ENCODE measurements around the gene RASEF. TPM values are rescaled to one million over a fixed set of nuclear protein-coding genes. Genes with fewer than 3 reads are reported as not detected.

RASEF gene
- total RNA-seq, 1 experiment from 2014 or later: 2.2 TPM

- Histone ChIP-seq H4K5ac (ENCODE audit: insufficient read length, low read depth, low read length) (no peak overlapping the region), H3T11ph (ENCODE audit: low read length) (no peak overlapping the region), H2BK12ac (ENCODE audit: insufficient read length, low read depth, low read length) (no peak overlapping the region), H3K9me3 (ENCODE audit: control insufficient read depth, low read depth, low read length) (no peaks in the 10 kb centered on the region), H3K4me2 (ENCODE audit: insufficient read depth, insufficient read length, low read length) (no peak overlapping the region), H2AK5ac (ENCODE audit: insufficient read length, low read length) (no peak overlapping the region), H2BK20ac (ENCODE audit: low read depth, low read length, poor library complexity, severe bottlenecking) (no peak overlapping the region), H4K91ac (ENCODE audit: insufficient read length, low read depth, low read length) (no peak overlapping the region), H4K20me1 (ENCODE audit: control insufficient read depth, insufficient read depth, insufficient read length) (no peaks in the 10 kb centered on the region), H3K14ac (ENCODE audit: insufficient read depth, low read length) (no peak overlapping the region), H3K56ac (ENCODE audit: insufficient read length, low read depth, low read length) (no peak overlapping the region), H3K23ac (ENCODE audit: insufficient read length, low read depth, low read length) (no peak overlapping the region), H3K27me3 (ENCODE audit: insufficient read depth, low read length) (no peaks in the 10 kb centered on the region), H2AFZ (ENCODE audit: low read length) (no peak overlapping the region), H2BK120ac (ENCODE audit: low read depth, low read length, poor library complexity, severe bottlenecking) (no peak overlapping the region), H3K79me2 (ENCODE audit: insufficient read depth, low read length) (no peaks in the 10 kb centered on the region), H3K9ac (ENCODE audit: extremely low read depth, insufficient read length, low read length) (no peak overlapping the region), H3K18ac (ENCODE audit: insufficient read length, low read depth, low read length) (no peak overlapping the region), H3K27ac (ENCODE audit: insufficient read length, low read depth, low read length) (no peak overlapping the region), H2BK15ac (ENCODE audit: low read depth, low read length) (no peak overlapping the region), H3K4ac (ENCODE audit: low read depth, low read length) (no peak overlapping the region), H3K23me2 (ENCODE audit: insufficient read length, low read depth, low read length, poor library complexity, severe bottlenecking) (no peaks in the 10 kb centered on the region), H2BK5ac (ENCODE audit: insufficient read length, low read length) (no peak overlapping the region), H3K79me1 (ENCODE audit: insufficient read depth, low read depth, low read length, poor library complexity, severe bottlenecking) (no peaks in the 10 kb centered on the region), H3K4me1 (ENCODE audit: insufficient read depth, low read length) (peaks cover 5% of the 10 kb centered on the region; the same call in 1 of the 2 replicates), H4K8ac (replicated peaks; ENCODE audit: insufficient read length, low read depth, low read length) (no peak overlapping the region)
- no peak for TF ChIP-seq CTCF (conservative IDR thresholded peaks at IDR 0.05)
- no peak for DNase-seq
- no CpG with 5 or more reads among the region's 3 CpGs for WGBS (ENCODE audit: extremely low coverage, insufficient read length, low lambda C conversion rate)
- H3K4me1 Mint-ChIP-seq: peaks cover 9 to 13% of the 10 kb centered on the region in 2 experiments
- peaks cover 0 to 5% (median 3%) of the 10 kb centered on the region in 3 experiments; a peak in 1 of 7 replicates for H3K36me3 Mint-ChIP-seq (ENCODE audit: insufficient read depth in 1 of 3, low read depth in 3 of 3)
- no peak overlapping the region for H3K4me3 Mint-ChIP-seq
- no peak overlapping the region for H3K27ac Mint-ChIP-seq
- H3K9me3 Mint-ChIP-seq: peaks cover 4 to 5% of the 10 kb centered on the region in 2 experiments; a peak in 3 of 5 replicates
- no peaks in the 10 kb centered on the region for H3K27me3 Mint-ChIP-seq (ENCODE audit: low read depth)
These were observed 48.9 kb downstream of the RASEF start for GRCh38 chr9:83013867-83014605.

All from H9 (cell line).